ENCODE measurements around the gene CNTN4.

The CNTN4 gene

GRCh38 chr3:2851835-2852234 is 753.2 kb downstream of the CNTN4 start:
- Histone ChIP-seq H3K36me3 (replicated peaks; ENCODE audit: low read depth, low read length) (no peaks in the 10 kb centered on the region), H3K79me2 (ENCODE audit: low read length) (no peaks in the 10 kb centered on the region), H4K20me1 (ENCODE audit: insufficient read depth, low read length) (no peaks in the 10 kb centered on the region), H2AFZ (ENCODE audit: low read depth, low read length) (no peak overlapping the region), H3K27me3 (ENCODE audit: low read depth, low read length) (no peaks in the 10 kb centered on the region), H3K9ac (ENCODE audit: low read length) (no peak overlapping the region), H3K4me3 (ENCODE audit: low read length) (no peak overlapping the region), H3K9me3 (ENCODE audit: insufficient read depth, low read length) (no peaks in the 10 kb centered on the region), H3K4me1 (ENCODE audit: low read length) (peaks cover 14% of the 10 kb centered on the region), H3K27ac (ENCODE audit: low read length) (no peak overlapping the region), H3K4me2 (ENCODE audit: low read length) (no peak overlapping the region)
- TF ChIP-seq EZH2phosphoT487 (IDR thresholded peaks at IDR 0.05; ENCODE audit: low read depth) (no peak), CTCF (IDR thresholded peaks at IDR 0.05; ENCODE audit: low read depth, low read length) (no peak)

- Histone ChIP-seq H3K9ac (ENCODE audit: low read length) (no peak overlapping the region), H3K36me3 (replicated peaks; ENCODE audit: low read depth, low read length) (no peaks in the 10 kb centered on the region), H3K4me1 (ENCODE audit: low read length) (peaks cover 14% of the 10 kb centered on the region), H2AFZ (ENCODE audit: low read depth, low read length) (no peak overlapping the region), H3K4me2 (ENCODE audit: low read length) (no peak overlapping the region), H3K9me3 (ENCODE audit: insufficient read depth, low read length) (no peaks in the 10 kb centered on the region), H3K4me3 (ENCODE audit: low read length) (no peak overlapping the region), H3K27me3 (ENCODE audit: low read depth, low read length) (no peaks in the 10 kb centered on the region), H3K79me2 (ENCODE audit: low read length) (no peaks in the 10 kb centered on the region), H3K27ac (ENCODE audit: low read length) (no peak overlapping the region), H4K20me1 (ENCODE audit: insufficient read depth, low read length) (no peaks in the 10 kb centered on the region)
- no peak for TF ChIP-seq CTCF (IDR thresholded peaks at IDR 0.05; ENCODE audit: low read depth, low read length)
- TF ChIP-seq EZH2phosphoT487 (IDR thresholded peaks at IDR 0.05; ENCODE audit: low read depth), result no peak
Observed at GRCh38 chr3:2853651-2854050, 755.0 kb downstream of the CNTN4 start.

- TF ChIP-seq CTCF (IDR thresholded peaks at IDR 0.05; ENCODE audit: low read depth, low read length) (peak; percentile 45; the same call in 1 of the 2 replicates), EZH2phosphoT487 (IDR thresholded peaks at IDR 0.05; ENCODE audit: low read depth) (no peak)
- Histone ChIP-seq H3K4me3 (ENCODE audit: low read length) (no peak overlapping the region), H3K9me3 (ENCODE audit: insufficient read depth, low read length) (no peaks in the 10 kb centered on the region), H4K20me1 (ENCODE audit: insufficient read depth, low read length) (no peaks in the 10 kb centered on the region), H3K79me2 (ENCODE audit: low read length) (no peaks in the 10 kb centered on the region), H3K36me3 (replicated peaks; ENCODE audit: low read depth, low read length) (no peaks in the 10 kb centered on the region), H3K27ac (ENCODE audit: low read length) (no peak overlapping the region), H2AFZ (ENCODE audit: low read depth, low read length) (peak overlapping the region; percentile 38; the same call in 1 of the 2 replicates), H3K27me3 (ENCODE audit: low read depth, low read length) (no peaks in the 10 kb centered on the region), H3K9ac (ENCODE audit: low read length) (no peak overlapping the region), H3K4me2 (ENCODE audit: low read length) (no peak overlapping the region; the same call in 1 of the 2 replicates), H3K4me1 (ENCODE audit: low read length) (peaks cover 7% of the 10 kb centered on the region)
Observed at GRCh38 chr3:2856138-2857133, 757.8 kb downstream of the CNTN4 start.

GRCh38 chr3:2860626-2861025 is 762.0 kb downstream of the CNTN4 start:
- no peak overlapping the region for H3K27ac ChIP-seq (ENCODE audit: low read length)

More at GRCh38 chr3:2860626-2861025, 762.0 kb downstream of the CNTN4 start:
- no peaks in the 10 kb centered on the region for H3K36me3 ChIP-seq (replicated peaks; ENCODE audit: low read depth, low read length)
- H2AFZ ChIP-seq (ENCODE audit: low read depth, low read length), result no peak overlapping the region
- H3K4me1 ChIP-seq (ENCODE audit: low read length), result no peaks in the 10 kb centered on the region; the same call in 1 of the 2 replicates
- H3K9me3 ChIP-seq (ENCODE audit: insufficient read depth, low read length), result no peaks in the 10 kb centered on the region
- no peak for TF ChIP-seq EZH2phosphoT487 (IDR thresholded peaks at IDR 0.05; ENCODE audit: low read depth)
- no peak for TF ChIP-seq CTCF (IDR thresholded peaks at IDR 0.05; ENCODE audit: low read depth, low read length)
- H3K9ac ChIP-seq (ENCODE audit: low read length), result no peak overlapping the region
- H3K27me3 ChIP-seq (ENCODE audit: low read depth, low read length), result no peaks in the 10 kb centered on the region
- H3K79me2 ChIP-seq (ENCODE audit: low read length), result no peaks in the 10 kb centered on the region
- no peaks in the 10 kb centered on the region for H4K20me1 ChIP-seq (ENCODE audit: insufficient read depth, low read length)
- no peak overlapping the region for H3K4me2 ChIP-seq (ENCODE audit: low read length)
- no peak overlapping the region for H3K4me3 ChIP-seq (ENCODE audit: low read length)

Data from OCI-LY3 (cell line).